Heart left ventricle (tissue), 13 donors: ENCODE results near the gene CLN6.

ENCODE experiments used
- POLR2A ChIP-seq, 2 donors: fragments of 450-650 bp; IDR thresholded peaks; one replicate each; pipeline ENCODE4 v1.6.1; 2017; ENCODE audit warnings: antibody characterized with exemption in 2 of 2, mild to moderate bottlenecking in 2 of 2, moderate library complexity in 2 of 2
- TF ChIP-seq, protein P1 (sequence below), 12 donors: fragments of 200-600 bp; sonication (generic) in 4 of 12; IDR thresholded peaks; one replicate each; pipeline versions ENCODE4 v1.5.0 to v1.8.0; 2018 to 2022; ENCODE audit warnings: antibody characterized with exemption in 12 of 12, mild to moderate bottlenecking in 5 of 12
- donor health status: ischemic (EF 13 %, LVEDD 7.1; RV severe dilation, severe dysfunction).
- donor health status: DM: no; HTN: yes; CAD: no.
- donor health status: DM: no; HTN: no; CAD: no.
- donor health status: ischemic (EF 25% LVEDD 6.9; RV normal size, moderate dysfunction).
- donor health status: ischemic (EF 25% LVEDD 5.7; RV mildly dilated, moderate dysfunction).
- donor health status: ischemic (EF 35%, LVEDD 5.7; RV mildly dilated, moderate dysfunction).
- donor health status: nonischemic (EF 11% LVEDD 7.7; RV severe dilation, severe dysfunction).
- donor health status: DM: yes; HTN: yes; CAD: no.
- donor health status: PGD.
- donor health status: ischemic (EF 29% LVEDD 5.4; RV normal size, mild dysfunction).
- donor health status: nonischemic (EF 23%, LVEDD 6.1; RV moderate dilation, normal function).

DNA sequence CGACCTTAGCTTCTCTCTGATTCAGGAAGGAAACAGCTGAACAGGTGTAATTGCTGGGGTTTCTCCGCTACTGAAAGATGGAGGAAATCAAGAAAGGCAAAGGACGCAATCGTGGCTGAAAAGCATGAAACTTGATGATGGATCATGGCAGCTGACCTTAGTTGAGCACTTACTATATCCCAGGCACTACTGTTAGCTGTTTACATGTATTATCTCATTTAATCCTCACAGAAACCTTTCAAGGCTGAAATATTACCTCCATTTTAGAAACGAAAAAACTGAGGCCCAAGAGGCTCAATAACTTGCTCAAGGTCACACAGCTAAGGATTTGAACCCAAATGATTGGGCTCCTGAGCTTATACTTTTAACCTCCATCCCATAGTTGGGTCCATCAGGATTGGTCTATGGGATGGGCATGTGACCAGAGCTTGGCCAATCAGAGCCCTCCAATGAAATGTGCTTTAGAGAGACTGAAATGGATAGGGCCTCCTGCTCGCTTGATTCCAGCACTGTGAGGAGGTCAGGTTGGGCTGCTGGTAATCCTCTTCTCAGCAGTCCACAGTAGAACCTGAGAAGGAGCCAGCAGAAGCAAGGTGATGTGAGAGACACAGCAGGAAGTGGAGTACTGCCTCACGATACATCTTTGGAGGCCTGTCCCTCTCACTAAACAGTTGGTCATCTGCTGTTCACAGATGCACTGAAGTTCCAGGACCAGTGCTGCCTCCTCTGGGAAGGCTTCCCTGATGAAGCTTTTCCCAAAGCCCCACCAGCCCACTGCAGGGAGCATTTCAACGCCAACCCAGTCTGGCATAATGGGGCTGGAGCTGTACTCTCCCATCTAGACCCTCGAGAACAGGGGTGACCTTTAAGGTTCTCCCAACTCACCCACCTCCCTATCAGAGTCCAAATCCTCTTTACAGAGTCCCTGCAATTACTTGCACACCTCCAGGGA, 10.4 kb downstream of the CLN6 start:
- TF ChIP-seq, protein P1, sequence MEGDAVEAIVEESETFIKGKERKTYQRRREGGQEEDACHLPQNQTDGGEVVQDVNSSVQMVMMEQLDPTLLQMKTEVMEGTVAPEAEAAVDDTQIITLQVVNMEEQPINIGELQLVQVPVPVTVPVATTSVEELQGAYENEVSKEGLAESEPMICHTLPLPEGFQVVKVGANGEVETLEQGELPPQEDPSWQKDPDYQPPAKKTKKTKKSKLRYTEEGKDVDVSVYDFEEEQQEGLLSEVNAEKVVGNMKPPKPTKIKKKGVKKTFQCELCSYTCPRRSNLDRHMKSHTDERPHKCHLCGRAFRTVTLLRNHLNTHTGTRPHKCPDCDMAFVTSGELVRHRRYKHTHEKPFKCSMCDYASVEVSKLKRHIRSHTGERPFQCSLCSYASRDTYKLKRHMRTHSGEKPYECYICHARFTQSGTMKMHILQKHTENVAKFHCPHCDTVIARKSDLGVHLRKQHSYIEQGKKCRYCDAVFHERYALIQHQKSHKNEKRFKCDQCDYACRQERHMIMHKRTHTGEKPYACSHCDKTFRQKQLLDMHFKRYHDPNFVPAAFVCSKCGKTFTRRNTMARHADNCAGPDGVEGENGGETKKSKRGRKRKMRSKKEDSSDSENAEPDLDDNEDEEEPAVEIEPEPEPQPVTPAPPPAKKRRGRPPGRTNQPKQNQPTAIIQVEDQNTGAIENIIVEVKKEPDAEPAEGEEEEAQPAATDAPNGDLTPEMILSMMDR (IDR thresholded peaks at IDR 0.05) = no peak
- TF ChIP-seq POLR2A (IDR thresholded peaks at IDR 0.05) = no peak
